GM18861 (cell line): ENCODE results near the gene PASK.
A peak's percentile ranks its signal among the peaks of the same experiment; 100 is the strongest.

ENCODE experiments used
- ATAC-seq: cut with Tn5 transposase; IDR thresholded peaks from one replicate; pipeline ENCODE4 v1.9.1; 2021; ENCODE audit not compliant: unreplicated experiment

The PASK gene

DNA sequence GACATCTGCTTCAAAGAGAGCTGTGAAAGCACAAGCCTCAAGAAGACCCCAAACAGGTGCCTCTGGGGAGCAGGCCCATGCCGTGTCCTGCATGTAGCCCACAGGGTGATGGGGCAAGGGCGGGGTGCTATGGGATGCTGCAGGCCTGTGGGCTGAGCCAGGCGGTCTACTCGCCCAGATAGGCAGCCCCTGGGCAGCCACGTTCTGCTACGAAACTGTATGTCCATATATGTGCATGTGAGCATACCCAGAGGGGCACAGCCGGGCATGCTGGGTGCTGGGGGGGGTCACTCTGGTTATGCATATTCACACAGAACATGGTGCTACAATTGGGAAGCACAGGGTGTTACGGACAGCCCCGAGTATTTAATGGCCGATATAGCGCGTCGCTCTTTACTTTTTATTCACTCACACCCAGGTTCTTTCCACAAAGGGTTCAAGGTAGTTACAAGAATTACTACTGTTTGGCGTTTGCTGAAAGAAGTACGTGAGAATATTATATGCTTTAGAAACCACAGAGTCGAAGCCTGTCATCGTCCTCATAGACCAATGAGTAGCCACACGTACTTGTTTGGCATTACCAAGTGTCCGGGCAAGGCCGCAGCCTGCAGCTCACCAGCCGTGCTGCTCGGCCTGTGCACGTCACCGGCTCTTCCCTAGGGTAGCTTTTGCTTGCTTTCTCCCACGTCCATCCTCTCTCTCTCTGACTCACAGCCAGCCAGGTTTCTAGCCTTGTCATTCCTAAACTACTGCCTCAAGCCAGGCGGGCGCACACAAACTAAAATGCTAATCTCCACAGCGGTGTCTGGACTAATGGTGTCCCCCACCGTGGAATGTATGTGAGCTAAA is 61.6 kb downstream of the PASK start:
- peak; percentile 63 for ATAC-seq

DNA sequence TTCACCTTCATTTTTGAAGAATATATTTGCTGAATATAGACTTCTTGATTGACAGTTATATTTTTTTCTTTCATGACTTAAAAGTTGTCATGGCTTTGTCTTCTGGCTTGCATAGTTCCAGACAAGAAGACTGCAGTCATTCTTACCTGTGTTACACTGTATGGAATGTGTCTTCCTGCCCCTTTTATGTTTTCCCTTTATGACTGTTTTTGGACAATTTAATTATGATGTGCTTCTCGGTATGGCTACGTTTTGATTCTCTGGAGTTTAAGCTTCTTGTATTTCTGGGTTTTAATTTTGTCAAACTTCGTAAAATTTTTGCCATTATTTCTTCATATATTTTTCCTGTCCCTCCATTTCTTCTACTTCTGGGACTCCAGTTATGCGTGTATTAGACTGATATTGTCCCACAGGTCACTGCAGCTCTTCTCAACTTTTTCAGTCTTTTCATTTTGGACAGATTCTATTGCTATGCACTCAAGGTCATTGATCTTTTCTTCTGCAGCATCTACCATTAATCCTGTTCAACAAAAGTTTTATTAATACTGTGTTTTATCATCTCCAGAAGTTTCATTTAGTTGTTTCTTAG is 64.3 kb downstream of the PASK start:
- ATAC-seq, result no peak

DNA sequence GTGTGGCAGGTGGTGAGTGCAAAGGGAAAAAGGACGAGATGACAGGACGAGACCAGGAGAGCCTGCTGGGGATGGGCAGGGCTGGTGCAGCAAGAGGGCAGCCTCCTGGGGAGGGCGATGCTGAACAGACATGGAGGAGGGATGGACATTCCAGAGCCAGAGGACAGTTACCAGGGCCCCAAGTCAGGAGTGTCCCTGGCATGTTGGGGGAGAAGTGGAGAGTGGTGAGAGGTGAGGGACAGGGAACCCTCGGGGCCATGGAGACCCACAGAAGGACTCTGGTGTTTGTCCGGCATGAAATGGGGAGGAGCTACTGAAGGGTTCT is 66.2 kb downstream of the PASK start:
- ATAC-seq, result no peak

DNA sequence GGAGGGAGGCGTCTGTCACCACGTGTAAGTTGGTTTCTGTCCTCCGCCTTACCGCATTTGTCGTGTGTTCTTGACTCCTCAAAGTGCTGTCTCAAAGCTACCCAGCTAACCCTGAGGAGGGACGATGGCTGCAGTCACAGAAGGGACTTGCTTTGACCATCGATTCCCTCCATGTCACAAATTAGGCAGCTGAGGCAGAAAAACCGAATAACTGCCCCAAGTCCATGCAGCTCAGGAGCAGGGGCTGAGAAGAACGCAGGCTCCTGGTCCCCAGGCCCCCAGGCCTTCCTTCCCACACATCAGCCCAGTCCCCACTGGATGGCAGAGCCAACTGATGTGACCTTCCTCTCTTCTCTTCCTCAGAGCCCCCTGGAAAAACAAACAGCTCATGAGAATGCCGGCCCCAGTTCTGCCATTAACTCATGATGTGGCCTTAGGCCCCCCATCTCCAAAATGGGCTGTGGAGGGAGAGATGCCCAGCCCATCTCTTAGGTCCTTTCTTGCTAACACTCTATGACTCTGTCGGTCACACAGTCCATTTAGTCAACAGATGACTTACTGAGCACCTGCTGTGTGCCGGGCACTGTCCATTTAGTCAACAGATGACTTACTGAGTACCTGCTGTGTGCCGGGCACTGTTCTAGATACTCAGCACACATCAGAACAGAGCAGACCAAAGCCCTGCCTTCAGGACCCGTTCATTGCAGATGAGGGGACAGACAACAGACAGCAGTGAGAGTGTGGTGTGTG is 66.8 kb downstream of the PASK start:
- no peak for ATAC-seq

DNA sequence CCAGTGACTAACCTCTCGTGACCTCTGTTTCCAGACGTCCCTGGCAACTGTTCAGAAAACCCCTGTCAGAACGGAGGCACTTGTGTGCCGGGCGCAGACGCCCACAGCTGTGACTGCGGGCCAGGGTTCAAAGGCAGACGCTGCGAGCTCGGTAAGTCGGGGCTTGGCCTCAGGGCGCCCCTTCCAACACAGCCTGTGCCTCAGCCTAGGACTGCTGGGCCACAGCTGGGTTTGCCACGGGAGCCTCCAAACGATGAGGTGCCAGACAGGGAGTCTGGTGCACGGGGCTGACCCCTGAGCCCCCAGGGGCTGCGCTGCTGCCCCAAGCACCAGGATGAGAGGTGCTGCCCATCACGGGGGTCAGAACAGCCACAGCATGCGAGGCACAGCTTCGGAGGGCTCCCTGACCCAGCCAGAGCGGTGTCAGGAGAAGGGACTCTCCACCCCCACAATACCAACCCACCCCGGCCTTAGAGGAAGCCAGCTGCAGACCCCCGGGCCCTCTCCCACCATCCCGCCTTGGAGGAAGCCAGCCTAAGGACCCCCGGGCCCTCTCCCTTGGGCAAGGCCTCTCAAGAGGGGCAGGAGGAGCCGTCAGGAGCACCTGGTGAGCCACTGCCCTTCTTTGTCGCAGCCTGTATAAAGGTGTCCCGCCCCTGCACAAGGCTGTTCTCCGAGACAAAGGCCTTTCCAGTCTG is 67.5 kb downstream of the PASK start:
- no peak for ATAC-seq

DNA sequence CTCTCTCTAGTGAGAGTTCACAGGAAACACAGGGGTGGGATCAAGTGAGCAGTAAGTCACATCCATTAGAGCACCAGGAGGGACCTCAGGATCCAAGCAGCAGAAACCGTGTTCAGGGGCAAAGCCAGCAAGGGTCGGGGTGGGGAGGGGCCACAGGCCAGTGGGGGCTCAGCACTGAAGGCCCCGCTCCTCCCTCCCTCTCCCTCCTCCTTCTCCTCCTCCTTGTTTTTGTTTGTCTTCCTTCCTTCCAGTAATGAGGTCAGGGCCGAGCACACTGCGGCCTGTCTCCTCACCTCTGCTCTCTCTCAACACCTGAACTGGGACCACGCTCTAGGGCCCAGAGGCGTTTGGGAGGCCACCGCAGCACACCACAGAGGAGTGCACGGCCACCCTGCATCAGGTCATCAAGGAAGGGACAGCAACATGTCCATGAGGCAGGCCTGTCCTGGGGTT is 68.1 kb downstream of the PASK start:
- no peak for ATAC-seq

DNA sequence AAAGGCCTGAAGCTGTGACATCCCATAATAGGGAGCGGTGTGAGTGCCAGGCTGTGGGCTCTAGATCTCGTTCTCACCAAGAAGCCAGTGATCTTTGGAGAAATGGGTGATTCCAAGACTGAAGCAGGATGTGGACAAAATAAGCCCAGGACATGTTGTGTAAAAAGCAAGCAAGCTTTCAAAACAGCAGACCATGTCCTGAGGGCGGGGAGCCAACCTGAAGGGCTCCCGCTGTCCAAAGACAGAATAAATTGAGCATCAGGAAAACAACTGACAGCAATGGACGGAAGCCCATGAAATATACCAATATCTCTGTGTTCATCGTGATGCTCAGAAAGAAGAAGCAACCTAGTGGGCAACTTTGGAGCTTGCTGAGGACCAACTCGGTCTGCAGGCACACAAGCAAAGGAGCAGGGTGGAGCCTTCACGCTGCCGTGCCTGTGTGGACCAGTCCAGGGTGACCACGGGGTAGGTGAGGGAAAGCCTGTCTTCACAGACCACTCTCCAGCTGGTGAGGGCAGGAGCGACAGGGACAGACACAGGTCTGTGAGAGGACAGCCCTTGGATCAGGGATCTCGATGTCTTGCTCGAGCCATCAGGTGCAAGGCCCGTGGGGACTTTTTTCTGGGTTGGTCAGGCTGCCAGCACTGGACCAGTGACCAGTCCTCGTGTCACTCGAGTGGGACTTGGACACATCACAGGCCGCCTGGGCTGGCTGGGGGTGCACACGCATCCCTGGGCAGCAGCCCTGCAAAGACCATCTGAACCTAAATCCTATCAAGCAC is 68.7 kb downstream of the PASK start:
- ATAC-seq, result no peak

DNA sequence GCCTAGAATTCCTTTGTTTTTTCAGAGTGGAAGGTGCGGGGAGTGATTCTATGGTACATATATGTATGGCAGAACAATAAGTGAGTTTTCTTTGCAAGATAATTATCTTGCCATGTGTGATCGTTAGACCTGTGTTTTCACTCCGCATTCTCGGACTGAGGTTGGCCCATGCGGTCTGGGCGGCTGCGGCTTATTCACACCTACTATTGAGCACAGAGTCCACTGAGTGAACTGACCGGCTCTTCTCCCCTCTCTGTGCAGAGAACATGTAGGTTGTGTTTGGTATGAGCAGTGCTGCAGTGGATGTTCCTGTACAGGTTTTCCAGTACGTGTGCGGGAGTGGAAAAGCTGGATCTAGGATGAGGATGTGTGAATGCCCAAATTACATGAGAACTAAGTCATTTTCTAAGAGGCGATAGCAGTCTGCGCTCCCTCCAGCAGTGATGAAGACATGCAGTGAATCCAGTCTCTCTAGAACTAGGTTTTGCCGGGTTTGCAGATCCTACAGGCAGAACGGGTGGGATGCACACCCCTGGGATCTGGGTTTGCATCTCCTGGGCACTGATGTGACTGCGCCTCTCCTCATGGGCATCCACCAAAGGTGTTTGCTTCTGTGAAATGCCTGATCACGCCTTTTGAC is 74.3 kb downstream of the PASK start:
- ATAC-seq, result no peak

DNA sequence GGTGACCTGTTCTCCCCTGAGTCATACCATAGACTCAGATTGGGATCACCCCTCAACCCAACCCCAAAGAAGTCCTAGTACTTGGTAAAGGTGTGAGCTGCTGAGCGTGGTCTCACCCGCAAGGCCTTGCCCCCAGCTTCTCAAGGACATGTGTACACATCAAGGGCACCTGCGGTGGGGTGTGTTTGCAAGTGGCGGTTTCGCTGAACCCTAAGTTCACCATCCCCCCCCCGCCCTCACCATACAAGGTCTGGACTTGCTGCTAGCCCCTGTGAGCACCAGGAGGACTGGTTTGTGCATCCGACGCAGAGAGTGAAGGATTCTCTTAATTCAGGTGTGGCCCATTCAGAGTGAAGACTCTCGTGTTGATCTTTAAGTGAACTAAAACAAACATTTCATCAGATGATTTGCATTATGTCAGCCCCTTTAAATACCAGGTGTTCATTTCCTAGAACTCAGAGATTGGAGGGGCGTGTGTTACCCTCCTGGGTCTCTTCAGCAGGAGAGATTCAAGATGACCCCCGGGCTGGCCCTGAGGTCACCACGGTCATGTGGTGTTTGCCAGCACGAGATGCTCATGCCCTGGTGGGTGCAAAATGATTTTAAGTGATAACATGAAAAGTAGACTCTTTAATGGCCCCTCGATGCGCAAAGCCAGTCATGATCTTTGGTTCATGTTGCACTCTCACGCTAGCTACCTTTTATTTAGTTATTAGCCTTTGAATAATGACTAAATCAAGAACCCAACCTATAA is 75.0 kb downstream of the PASK start:
- no peak for ATAC-seq

DNA sequence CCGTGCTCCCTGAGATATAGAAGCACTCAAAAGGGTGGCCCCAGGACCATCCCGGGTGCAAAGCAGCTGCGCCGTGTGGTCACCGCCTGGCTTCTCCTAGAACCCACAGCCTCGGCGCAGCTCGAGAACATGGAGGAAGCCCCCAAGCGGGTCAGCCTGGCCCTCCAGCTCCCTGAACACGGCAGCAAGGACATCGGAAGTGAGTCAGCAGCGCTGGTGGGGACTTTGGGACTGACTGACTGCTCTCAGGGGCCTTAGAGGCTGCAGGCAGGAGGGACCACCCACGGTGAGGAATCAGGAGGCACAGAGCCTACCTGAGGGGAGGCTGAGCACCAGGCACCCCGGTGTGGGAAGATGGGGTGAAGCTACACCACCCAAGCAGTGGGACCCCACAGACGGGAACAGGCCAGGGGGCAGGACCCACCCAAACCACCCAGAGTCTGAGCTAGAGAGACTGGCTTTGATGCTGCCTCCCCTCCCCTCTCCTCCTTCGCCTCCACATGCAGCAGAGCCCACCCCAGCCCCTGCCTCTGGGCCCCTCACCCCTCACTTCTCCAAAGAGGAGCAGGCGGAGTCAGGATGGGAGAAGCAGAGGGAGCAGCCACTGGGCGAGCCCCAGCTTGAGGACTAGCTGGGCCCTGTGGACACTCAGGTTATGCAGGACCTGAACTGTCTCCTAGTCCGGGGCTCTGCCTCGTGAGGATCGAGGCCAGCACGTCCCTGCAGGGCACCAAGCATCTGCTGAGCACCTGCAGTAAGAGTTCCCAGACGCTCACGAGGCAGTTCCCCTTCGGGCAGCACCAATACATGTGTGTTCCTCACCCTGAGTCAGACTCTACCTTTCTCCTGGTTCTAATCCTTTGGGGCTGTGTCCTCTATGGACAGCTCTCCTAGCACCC is 75.9 kb downstream of the PASK start:
- no peak for ATAC-seq

DNA sequence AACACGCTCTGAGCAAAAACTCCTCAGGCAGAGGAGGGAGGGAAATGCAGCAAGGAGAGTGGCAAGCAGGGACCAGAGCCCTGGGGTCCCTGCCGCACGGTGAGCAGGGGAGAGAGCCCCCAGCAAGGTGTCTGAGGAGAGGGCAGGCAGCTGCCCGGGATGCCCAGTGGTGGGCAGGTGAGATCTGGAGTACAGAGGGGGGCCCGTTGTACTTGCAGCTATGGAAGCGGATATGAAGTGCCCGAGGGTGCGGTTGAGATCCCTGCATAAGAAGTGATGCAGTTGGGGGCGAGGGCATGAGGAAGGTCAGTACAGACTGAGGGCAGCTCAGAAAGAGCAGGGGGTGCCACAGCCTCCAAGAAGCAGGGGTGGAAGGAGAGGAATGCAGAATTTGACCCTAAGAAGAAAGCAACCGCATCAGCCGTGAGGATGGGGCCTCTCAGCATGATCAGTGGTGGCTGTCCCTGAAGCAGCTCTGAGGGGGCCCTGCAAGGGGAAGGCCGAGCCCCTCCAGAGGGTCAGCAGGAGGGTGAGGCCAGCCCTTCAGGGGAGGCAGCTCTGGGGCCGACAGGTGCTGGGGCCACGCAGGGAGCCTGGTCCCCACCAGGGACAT is 76.6 kb downstream of the PASK start:
- no peak for ATAC-seq

DNA sequence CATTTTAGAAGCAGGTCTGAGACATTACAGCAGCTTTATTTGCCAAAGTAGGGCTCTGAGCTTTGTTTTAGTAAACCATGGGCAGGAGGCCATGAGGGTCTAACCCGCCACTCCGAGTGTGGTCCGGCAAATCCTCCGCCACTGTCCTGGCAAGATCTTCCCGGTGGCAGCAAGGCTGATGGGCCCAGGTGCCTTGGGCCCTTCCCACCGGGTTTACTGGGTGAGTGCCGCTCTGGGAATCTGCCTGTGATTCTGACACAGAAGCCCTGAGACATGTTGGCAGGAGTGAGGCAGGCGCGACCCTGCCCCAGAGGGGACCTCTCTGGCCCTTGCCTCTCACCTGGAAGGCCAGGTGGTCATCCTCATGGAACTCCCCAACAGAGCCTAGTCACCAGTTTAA is 77.1 kb downstream of the PASK start:
- ATAC-seq, result no peak

DNA sequence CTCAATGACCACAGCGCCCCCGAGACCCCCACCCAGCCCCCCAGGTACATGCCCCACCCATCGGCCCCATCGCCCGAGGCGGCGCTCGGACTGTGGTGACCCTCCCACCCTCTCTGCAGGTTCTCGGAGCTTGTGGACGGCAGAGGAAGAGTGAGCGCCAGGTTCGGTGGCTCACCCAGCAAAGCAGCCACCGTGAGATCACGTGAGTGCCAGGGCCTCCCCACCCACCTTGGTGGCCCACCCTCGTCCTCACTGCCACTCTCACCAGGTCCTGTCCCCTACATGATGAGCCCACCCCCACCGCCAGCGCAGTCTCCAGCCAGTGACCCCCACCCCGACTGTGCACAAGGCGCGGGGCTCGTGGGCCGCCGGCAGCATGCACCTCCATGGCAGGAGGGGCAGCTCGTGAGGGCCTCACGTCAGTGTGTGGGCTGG is 77.6 kb downstream of the PASK start:
- ATAC-seq, result no peak

DNA sequence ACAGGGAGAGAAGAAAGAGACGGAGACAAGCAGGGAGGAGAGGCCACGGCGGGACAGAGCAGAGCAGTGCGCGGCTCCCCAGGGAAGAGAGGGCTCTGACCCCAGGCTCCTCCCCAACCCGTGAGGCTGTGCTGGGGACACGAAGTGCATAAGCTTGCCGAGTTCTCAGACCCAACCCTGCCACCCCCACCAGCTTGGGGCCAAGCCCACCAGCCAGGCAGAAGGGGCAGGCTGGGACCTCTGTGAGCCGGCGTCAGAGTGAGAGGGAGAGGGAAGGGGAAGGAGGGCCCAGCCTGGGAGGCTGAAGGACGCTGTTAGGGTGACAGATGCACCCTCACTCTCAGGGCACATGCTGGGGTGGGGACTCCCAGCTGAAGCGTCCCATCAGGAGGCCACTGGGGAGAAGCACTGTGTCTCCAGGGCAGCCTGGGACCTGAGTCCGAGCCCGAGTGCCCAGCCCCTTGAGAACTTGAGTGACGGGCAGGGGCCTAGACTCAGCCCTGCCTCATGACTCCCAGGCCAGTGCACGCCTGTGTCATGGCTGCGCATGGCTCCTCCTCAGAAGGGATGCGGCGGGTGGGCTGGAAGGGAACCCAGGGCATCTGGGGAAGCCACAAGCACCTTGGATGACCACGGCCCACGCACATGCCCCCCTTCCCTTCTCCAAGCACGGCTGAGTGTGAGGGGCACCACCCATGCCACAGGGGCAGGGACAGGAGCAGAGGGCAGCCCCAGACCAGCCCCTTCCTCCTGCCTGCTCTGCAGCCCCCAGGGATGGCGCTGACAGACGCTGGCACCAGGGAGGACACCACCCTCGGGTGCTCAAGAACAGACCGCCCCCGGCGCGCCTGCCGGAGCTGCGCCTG is 78.2 kb downstream of the PASK start:
- no peak for ATAC-seq

DNA sequence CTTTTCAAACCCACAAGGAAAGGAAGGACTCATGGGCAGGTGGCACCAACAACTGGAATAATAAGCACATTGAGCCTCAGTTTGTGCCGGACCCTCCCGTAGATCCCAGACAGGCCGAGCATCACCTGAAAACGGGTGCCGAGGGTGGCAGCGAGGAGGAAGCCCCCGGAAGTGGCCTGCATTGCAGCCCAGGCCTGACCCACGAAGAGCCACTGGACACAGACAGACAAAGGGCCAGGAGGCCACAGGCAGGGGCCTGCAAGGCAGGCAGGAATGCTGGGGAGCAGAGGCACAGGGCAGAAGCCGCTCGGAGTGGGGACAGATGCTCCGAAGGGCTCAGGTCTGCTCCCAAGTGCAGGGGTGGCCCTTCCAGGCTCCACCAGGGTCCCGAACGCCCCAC is 78.9 kb downstream of the PASK start:
- ATAC-seq, result no peak

DNA sequence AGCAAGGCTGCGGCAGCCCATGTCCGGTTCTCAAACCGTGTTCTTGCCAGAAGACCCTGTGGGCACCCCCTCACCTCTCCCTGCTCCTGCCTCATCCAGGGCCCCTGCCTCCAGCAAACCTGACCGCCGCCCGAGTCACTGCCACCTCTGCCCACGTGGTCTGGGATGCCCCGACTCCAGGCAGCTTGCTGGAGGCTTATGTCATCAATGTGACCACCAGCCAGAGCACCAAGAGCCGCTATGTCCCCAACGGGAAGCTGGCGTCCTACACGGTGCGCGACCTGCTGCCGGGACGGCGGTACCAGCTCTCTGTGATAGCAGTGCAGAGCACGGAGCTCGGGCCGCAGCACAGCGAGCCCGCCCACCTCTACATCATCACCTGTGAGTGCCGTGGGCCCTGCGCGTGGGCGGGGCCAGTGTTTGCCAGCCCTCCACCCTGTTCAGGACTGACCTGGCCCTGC is 79.4 kb downstream of the PASK start:
- ATAC-seq, result no peak
